H1 (cell line): ENCODE measurements around the gene GRID1. TPM values are rescaled to one million over a fixed set of nuclear protein-coding genes. Genes with fewer than 3 reads are reported as not detected.

Source experiments
- CTCF ChIA-PET: fragments of 300-600 bp; sonication (Branson Sonifier 250); formaldehyde crosslinking; loops from one replicate; lab custom pipeline; 2021; ENCODE audit not compliant: partially characterized antibody; lab: Charles Lee
- POLR2A ChIA-PET: fragments of 300-600 bp; sonication (Branson Sonifier 250); formaldehyde crosslinking; loops from one replicate; lab custom pipeline; 2021; ENCODE audit warnings: inconsistent platforms; ENCODE audit not compliant: partially characterized antibody; lab: Charles Lee
- DNase-seq, 2 experiments: peaks; one replicate each; pipeline versions ENCODE4 v3.0.0 to v3.0.0-alpha.2; 2010 to 2022; ENCODE audit warnings: low spot score in 2 of 2, low read depth in 1 of 2, mixed read lengths in 1 of 2
- FAIRE-seq: peaks from 2 replicates; lab custom pipeline; 2011; peaks lifted over from hg19 to GRCh38; lab: Jason Lieb, UNC
- H2AFZ ChIP-seq: 2 replicates; pipeline ENCODE4 v1.8.1; 2012; ENCODE audit warnings: low read length, inconsistent platforms
- H2AK5ac ChIP-seq: 2 replicates; pipeline ENCODE4 v1.6.1; 2013; ENCODE audit warnings: low read depth, low read length
- H2BK120ac ChIP-seq: replicated peaks from 2 replicates; pipeline ENCODE3; 2013; ENCODE audit warnings: low read depth, low read length, inconsistent platforms
- H2BK12ac ChIP-seq: 2 replicates; pipeline ENCODE4 v1.6.1; 2013; ENCODE audit warnings: low read depth, low read length
- H2BK15ac ChIP-seq: 2 replicates; pipeline ENCODE4 v1.6.1; 2013; ENCODE audit warnings: low read length
- H2BK20ac ChIP-seq: 2 replicates; pipeline ENCODE4 v1.6.1; 2013; ENCODE audit warnings: low read length
- H2BK5ac ChIP-seq: 2 replicates; pipeline ENCODE4 v1.6.1; 2013; ENCODE audit warnings: low read depth, low read length
- H3K14ac ChIP-seq: 2 replicates; pipeline ENCODE4 v1.6.1; 2013; ENCODE audit warnings: inconsistent platforms; ENCODE audit not compliant: insufficient read length
- H3K18ac ChIP-seq: 2 replicates; pipeline ENCODE4 v1.6.1; 2013; ENCODE audit warnings: low read length; ENCODE audit errors: extremely low read depth
- H3K23ac ChIP-seq: 2 replicates; pipeline ENCODE4 v1.6.1; 2013; ENCODE audit warnings: inconsistent platforms; ENCODE audit not compliant: insufficient read length
- H3K23me2 ChIP-seq: 2 replicates; pipeline ENCODE4 v1.6.1; 2013; ENCODE audit warnings: low read depth, low read length
- H3K27ac ChIP-seq: 2 replicates; pipeline ENCODE4 v1.6.1; 2011; ENCODE audit warnings: low read depth, low read length, inconsistent platforms
- H3K27me3 ChIP-seq, 4 experiments: replicated peaks in 1 of 4; 1 replicate in 1 of 4; 2 replicates in 3 of 4; pipeline versions ENCODE4 v1.6.1 to v1.8.1; 2011 to 2013; ENCODE audit warnings: low read length in 3 of 4, mild to moderate bottlenecking in 3 of 4, inconsistent platforms in 2 of 4, mixed read lengths in 2 of 4, moderate library complexity in 1 of 4; ENCODE audit not compliant: control insufficient read depth in 3 of 4, insufficient read depth in 3 of 4; ENCODE audit errors: extremely low read depth in 1 of 4
- H3K36me3 ChIP-seq, 4 experiments: 2 replicates each; pipeline versions ENCODE4 v1.6.1 to v1.8.1; 2011 to 2013; ENCODE audit warnings: mild to moderate bottlenecking in 4 of 4, low read length in 3 of 4, moderate library complexity in 2 of 4, control low read depth in 1 of 4, inconsistent platforms in 1 of 4; ENCODE audit not compliant: insufficient read depth in 4 of 4, control insufficient read depth in 2 of 4
- H3K4ac ChIP-seq: replicated peaks from 2 replicates; pipeline ENCODE3; 2013; ENCODE audit warnings: low read length, low read depth, mixed read lengths, inconsistent platforms; ENCODE audit not compliant: insufficient read length
- H3K4me1 ChIP-seq, 4 experiments: replicated peaks in 1 of 4; 1 replicate in 1 of 4; 2 replicates in 3 of 4; pipeline versions ENCODE4 v1.6.1 to v1.8.1; 2011 to 2013; ENCODE audit warnings: low read length in 3 of 4, inconsistent platforms in 2 of 4, mixed read lengths in 1 of 4; ENCODE audit not compliant: insufficient read depth in 4 of 4, control insufficient read depth in 3 of 4
- H3K4me2 ChIP-seq, 2 experiments: 2 replicates each; pipeline versions ENCODE4 v1.6.1 to v1.8.1; 2011 to 2013; ENCODE audit warnings: low read depth in 2 of 2, low read length in 2 of 2, control low read depth in 1 of 2, inconsistent platforms in 1 of 2, mild to moderate bottlenecking in 1 of 2; ENCODE audit not compliant: insufficient read depth in 1 of 2
- H3K4me3 ChIP-seq, 4 experiments: fragments of 200-600, 300-600 bp in 1 of 4; sonication (generic), shearing (Covaris generic), sonication (Bioruptor Twin) in 1 of 4; 2 replicates each; pipeline versions ENCODE4 v1.5.1 to v1.8.1; 2011 to 2016; ENCODE audit warnings: low read length in 4 of 4, low read depth in 3 of 4, control low read depth in 2 of 4, inconsistent platforms in 2 of 4, mild to moderate bottlenecking in 2 of 4, mixed read lengths in 1 of 4, moderate library complexity in 1 of 4; ENCODE audit not compliant: insufficient read depth in 2 of 4; ENCODE audit errors: extremely low read depth in 1 of 4
- H3K56ac ChIP-seq: replicated peaks from 2 replicates; pipeline ENCODE3; 2013; ENCODE audit warnings: low read depth, mild to moderate bottlenecking, mixed read lengths, low read length, inconsistent platforms; ENCODE audit not compliant: insufficient read length
- H3K79me1 ChIP-seq: 2 replicates; pipeline ENCODE4 v1.6.1; 2013; ENCODE audit warnings: low read depth, low read length, control low read depth
- H3K79me2 ChIP-seq, 2 experiments: 2 replicates each; pipeline versions ENCODE4 v1.6.1 to v1.8.1; 2012 to 2013; ENCODE audit warnings: low read length in 2 of 2, mild to moderate bottlenecking in 2 of 2, inconsistent platforms in 1 of 2; ENCODE audit not compliant: insufficient read depth in 2 of 2, control insufficient read depth in 1 of 2
- H3K9ac ChIP-seq, 4 experiments: replicated peaks in 1 of 4; 1 replicate in 1 of 4; 2 replicates in 3 of 4; pipeline versions ENCODE4 v1.6.1 to v1.8.1; 2011 to 2013; ENCODE audit warnings: low read depth in 3 of 4, low read length in 3 of 4, control low read depth in 2 of 4, mild to moderate bottlenecking in 2 of 4, moderate library complexity in 2 of 4, inconsistent platforms in 1 of 4; ENCODE audit errors: extremely low read depth in 1 of 4
- H3K9me3 ChIP-seq, 2 experiments: 2 replicates each; pipeline versions ENCODE4 v1.6.1 to v1.8.1; 2012 to 2013; ENCODE audit warnings: mild to moderate bottlenecking in 2 of 2, moderate library complexity in 2 of 2, control low read depth in 1 of 2, inconsistent platforms in 1 of 2, low read depth in 1 of 2, low read length in 1 of 2, mixed read lengths in 1 of 2; ENCODE audit not compliant: insufficient read depth in 2 of 2
- H4K20me1 ChIP-seq, 2 experiments: replicated peaks in 1 of 2; 2 replicates each; pipeline versions ENCODE3 to v1.8.1; 2011 to 2013; ENCODE audit warnings: inconsistent platforms in 2 of 2, low read length in 2 of 2, mild to moderate bottlenecking in 1 of 2; ENCODE audit not compliant: insufficient read depth in 2 of 2, control insufficient read depth in 1 of 2
- H4K5ac ChIP-seq: 2 replicates; pipeline ENCODE4 v1.6.1; 2013; ENCODE audit warnings: low read length, low read depth, mixed read lengths, inconsistent platforms; ENCODE audit not compliant: insufficient read length
- H4K8ac ChIP-seq: 2 replicates; pipeline ENCODE4 v1.8.0; 2013; ENCODE audit warnings: mild to moderate bottlenecking, moderate library complexity, low read length, inconsistent platforms; ENCODE audit not compliant: insufficient read depth; ENCODE audit errors: extremely low read depth
- H4K91ac ChIP-seq: replicated peaks from 2 replicates; pipeline ENCODE3; 2013; ENCODE audit warnings: low read length, mixed read lengths, inconsistent platforms; ENCODE audit not compliant: insufficient read length
- ATF3 ChIP-seq: IDR thresholded peaks from 2 replicates; pipeline ENCODE4 v1.6.1; 2011; ENCODE audit warnings: low read depth, mild to moderate bottlenecking, low read length; ENCODE audit not compliant: insufficient read depth
- CBX5 ChIP-seq: fragments of 300-800, 300-1000 bp; sonication (generic); IDR thresholded peaks from 2 replicates; pipeline ENCODE4 v1.7.1; 2016; ENCODE audit warnings: antibody characterized with exemption, low read length, low read depth
- CHD1 ChIP-seq: IDR thresholded peaks from 2 replicates; pipeline ENCODE4 v1.6.1; 2012; ENCODE audit warnings: low read depth, low read length, improper control_type of control experiment
- CTCF ChIP-seq, 3 experiments: IDR thresholded peaks; 1 replicate in 2 of 3; 2 replicates in 1 of 3; pipeline versions ENCODE4 v1.5.1 to v1.6.1; 2011; ENCODE audit warnings: low read length in 3 of 3, mild to moderate bottlenecking in 3 of 3, inconsistent platforms in 2 of 3, low read depth in 1 of 3, moderate library complexity in 1 of 3; ENCODE audit not compliant: insufficient read depth in 1 of 3; ENCODE audit errors: control extremely low read depth in 1 of 3
- E2F6 ChIP-seq: IDR thresholded peaks from 2 replicates; pipeline ENCODE4 v1.6.1; 2012; ENCODE audit warnings: inconsistent platforms
- MAFK ChIP-seq: IDR thresholded peaks from 2 replicates; pipeline ENCODE4 v1.6.1; 2012; ENCODE audit warnings: low read depth, mild to moderate bottlenecking, improper control_type of control experiment, low read length
- NRF1 ChIP-seq: IDR thresholded peaks from 2 replicates; pipeline ENCODE4 v1.6.1; 2011; ENCODE audit warnings: mild to moderate bottlenecking, low read depth, low read length, improper control_type of control experiment
- SIX5 ChIP-seq: IDR thresholded peaks from 2 replicates; pipeline ENCODE4 v1.6.1; 2011; ENCODE audit warnings: mild to moderate bottlenecking, low read depth, low read length
- SP4 ChIP-seq: IDR thresholded peaks from 2 replicates; pipeline ENCODE4 v1.6.1; 2012; ENCODE audit warnings: low read length, inconsistent platforms
- SUZ12 ChIP-seq: fragments of 200-600 bp; sonication (generic); IDR thresholded peaks from 2 replicates; pipeline ENCODE4 v1.6.1; 2012; ENCODE audit warnings: mild to moderate bottlenecking, inconsistent platforms, low read length, moderate library complexity, mixed read lengths
- ZNF274 ChIP-seq: IDR thresholded peaks from 2 replicates; pipeline ENCODE4 v1.7.0; 2012; ENCODE audit warnings: low read length, borderline replicate concordance; ENCODE audit errors: extremely low read depth
- WGBS, 2 experiments: shearing (Covaris generic) in 1 of 2; methylation state at CpG; one replicate each; pipeline versions ENCODE4 v1.1.6 to v1.1.7; 2013 to 2015; ENCODE audit warnings: low lambda C conversion rate in 2 of 2, mixed read lengths in 2 of 2, inconsistent platforms in 1 of 2, low coverage in 1 of 2, missing lambda C conversion rate in 1 of 2; ENCODE audit not compliant: insufficient replicate concordance in 2 of 2, insufficient coverage in 1 of 2, insufficient read length in 1 of 2; ENCODE audit errors: extremely low coverage in 1 of 2, missing lambda C conversion rate in 1 of 2; 5-methylcytosine and 5-hydroxymethylcytosine counted together
- polyA plus RNA-seq, 7 experiments: library from polyadenylated mRNA; depleted of rRNA in 3 of 7; stranded (reverse) in 5 of 7; unstranded in 2 of 7; fragments of >200 nt in 5 of 7; fragments of 200-250 nt in 2 of 7; gene quantifications; 1 replicate in 5 of 7; 2 replicates in 1 of 7; 4 replicates in 1 of 7; pipeline versions ENCODE4 v1.2.1 to v1.2.3, GENCODE V29; 2011 to 2013; ENCODE audit warnings: missing spikeins in 2 of 7, mixed read lengths in 2 of 7
- total RNA-seq: library from RNA; stranded (reverse); fragmentation: NEBNext Ultra II Directional; extraction: Animal tissue kit (Norgen Biotek cat#: 25700); gene quantifications from 2 replicates; pipeline ENCODE4 v1.2.1, GENCODE V29; 2021

Gene GRID1
- total and polyA plus RNA-seq, 2 of the 8 experiments (the other 6 are each of a cell fraction or from before 2014, with no cell fraction given), result 0.22 to 0.30 TPM

DNA sequence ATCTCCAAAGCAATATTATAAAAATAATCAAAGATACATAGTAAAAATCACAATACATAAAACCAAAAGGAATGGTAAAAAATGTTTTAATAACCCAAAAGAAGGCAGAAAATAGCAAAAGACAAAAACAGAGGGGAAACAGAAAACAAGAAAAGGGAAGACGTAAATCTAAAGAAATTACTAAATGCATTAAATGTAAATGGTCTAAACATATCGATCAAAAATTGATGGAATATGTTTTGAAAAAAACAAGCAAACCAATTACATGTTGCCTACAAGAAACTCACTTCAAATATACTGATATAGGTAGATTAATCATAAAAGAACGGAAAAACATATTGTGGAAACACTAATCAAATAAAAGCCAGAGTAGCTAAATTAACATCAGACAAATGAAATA lies 369.1 kb downstream of the GRID1 start:
- Histone ChIP-seq H3K9ac (no peak overlapping the region), H3K56ac (no peak overlapping the region), H3K27ac (no peak overlapping the region), H2BK15ac (no peak overlapping the region), H2BK120ac (no peak overlapping the region), H3K4ac (no peak overlapping the region), H2BK5ac (no peak overlapping the region), H3K4me2 (no peak overlapping the region), H3K79me1 (no peaks in the 10 kb centered on the region), H3K14ac (no peak overlapping the region), H3K23me2 (no peaks in the 10 kb centered on the region), H4K91ac (no peak overlapping the region), H3K23ac (no peak overlapping the region), H3K18ac (no peak overlapping the region), H3K79me2 (no peaks in the 10 kb centered on the region), H3K4me3 (no peak overlapping the region), H2AK5ac (no peak overlapping the region), H4K8ac (no peak overlapping the region), H3K27me3 (peaks cover 0 to 2% (median 0%) of the 10 kb centered on the region in 4 experiments; a peak in 2 of 7 replicates), H4K20me1 (no peaks in the 10 kb centered on the region), H2AFZ (no peak overlapping the region), H4K5ac (no peak overlapping the region), H3K36me3 (no peaks in the 10 kb centered on the region), H3K4me1 (no peaks in the 10 kb centered on the region), H3K9me3 (no peaks in the 10 kb centered on the region), H2BK12ac (no peak overlapping the region), H2BK20ac (no peak overlapping the region)
- FAIRE-seq (no peak), DNase-seq (no peak)
- ChIA-PET POLR2A (no interaction called here), CTCF (no interaction called here)
- WGBS, 2 experiments, result 91% methylated on average over 3 of the region's 3 CpGs; no CpG with 5 or more reads in 1 of the 2 experiments
- TF ChIP-seq E2F6, result no peak
- TF ChIP-seq SIX5, result no peak
- no peak for TF ChIP-seq CBX5
- no peak for TF ChIP-seq MAFK
- TF ChIP-seq ATF3, result no peak
- no peak for TF ChIP-seq ZNF274
- TF ChIP-seq CHD1, result no peak
- TF ChIP-seq SP4, result no peak
- TF ChIP-seq CTCF (IDR thresholded peaks at IDR 0.05; ENCODE audit: control extremely low read depth in 1 of 3, insufficient read depth in 1 of 3, low read depth in 1 of 3, low read length in 3 of 3), result no peak
- no peak for TF ChIP-seq SUZ12
- no peak for TF ChIP-seq NRF1
